GM23338 (cell line): ENCODE data around the gene OVOL3. TPM values are rescaled to one million over a fixed set of nuclear protein-coding genes. Genes with fewer than 3 reads are reported as not detected.

Experiments
- ATAC-seq: fragments of 200-7000 bp; cut with Tn5 transposase; 3 replicates; pipeline ENCODE4 v1.9.1; 2020
- DNase-seq: peaks from one replicate; pipeline ENCODE4 v3.0.0-alpha.2; 2015; ENCODE audit warnings: low spot score
- H2AFZ ChIP-seq: fragments of 200-600 bp; sonication (generic); 2 replicates; pipeline ENCODE4 v1.8.0; 2016; ENCODE audit warnings: antibody characterized with exemption, mild to moderate bottlenecking, moderate library complexity
- H3F3A ChIP-seq: fragments of 200-600 bp; sonication (generic); replicated peaks from 2 replicates; pipeline ENCODE4 v1.8.0; 2017; ENCODE audit warnings: antibody characterized with exemption, mixed run types, low read depth
- H3K27ac ChIP-seq: fragments of 200-600 bp; sonication (generic); 2 replicates; pipeline ENCODE4 v1.6.1; 2016; ENCODE audit warnings: low read depth
- H3K27me3 ChIP-seq: fragments of 200-600 bp; sonication (generic); 2 replicates; pipeline ENCODE4 v1.8.0; 2016; ENCODE audit warnings: mild to moderate bottlenecking, mixed run types, moderate library complexity; ENCODE audit not compliant: insufficient read depth
- H3K36me3 ChIP-seq: fragments of 200-600 bp; sonication (generic); 2 replicates; pipeline ENCODE4 v1.8.0; 2016; ENCODE audit warnings: mild to moderate bottlenecking; ENCODE audit not compliant: insufficient read depth
- H3K4me1 ChIP-seq: fragments of 200-600 bp; sonication (generic); 2 replicates; pipeline ENCODE4 v1.8.0; 2016; ENCODE audit warnings: mild to moderate bottlenecking, moderate library complexity; ENCODE audit not compliant: insufficient read depth
- H3K4me2 ChIP-seq: fragments of 200-600 bp; sonication (generic); 2 replicates; pipeline ENCODE4 v1.7.1; 2017; ENCODE audit warnings: mixed run types
- H3K4me3 ChIP-seq: fragments of 200-600 bp; sonication (generic); 2 replicates; pipeline ENCODE4 v1.6.1; 2016; ENCODE audit warnings: mixed run types
- H3K79me2 ChIP-seq: fragments of 200-600 bp; sonication (generic); replicated peaks from 2 replicates; pipeline ENCODE4 v1.8.0; 2017; ENCODE audit warnings: mild to moderate bottlenecking; ENCODE audit not compliant: insufficient read depth
- H3K9me2 ChIP-seq: fragments of 200-600 bp; sonication (generic); 2 replicates; pipeline ENCODE4 v1.8.0; 2017; ENCODE audit not compliant: insufficient read depth
- H4K20me1 ChIP-seq: fragments of 200-600 bp; sonication (generic); replicated peaks from 2 replicates; pipeline ENCODE4 v1.8.0; 2017; ENCODE audit warnings: mild to moderate bottlenecking; ENCODE audit not compliant: insufficient read depth
- H3K27ac Mint-ChIP-seq: 2 replicates; pipeline ENCODE4 v1.8.0; 2020; ENCODE audit warnings: inconsistent platforms, mild to moderate bottlenecking, moderate library complexity, mixed read lengths
- H3K27me3 Mint-ChIP-seq: 3 replicates; pipeline ENCODE4 v1.8.0; 2022; ENCODE audit warnings: low read depth, mild to moderate bottlenecking, moderate library complexity, mixed read lengths, inconsistent platforms; ENCODE audit not compliant: insufficient read depth, poor library complexity
- H3K36me3 Mint-ChIP-seq: 3 replicates; pipeline ENCODE4 v1.8.0; 2021; ENCODE audit warnings: low read depth, mild to moderate bottlenecking, inconsistent platforms, moderate library complexity, mixed read lengths
- H3K4me1 Mint-ChIP-seq: 3 replicates; pipeline ENCODE4 v1.8.0; 2020; ENCODE audit warnings: mild to moderate bottlenecking, inconsistent platforms, mixed read lengths
- H3K4me3 Mint-ChIP-seq: 3 replicates; pipeline ENCODE4 v1.8.0; 2021; ENCODE audit warnings: moderate library complexity, mild to moderate bottlenecking, inconsistent platforms, mixed read lengths
- H3K9me3 Mint-ChIP-seq: 3 replicates; pipeline ENCODE4 v1.8.0; 2020; ENCODE audit warnings: moderate library complexity, mild to moderate bottlenecking, inconsistent platforms, mixed read lengths
- CREB1 ChIP-seq: fragments of 250-450 bp; sonication (Bioruptor Pico); IDR thresholded peaks from 2 replicates; pipeline ENCODE4 v1.5.0; 2020; ENCODE audit warnings: low read depth, mild to moderate bottlenecking, moderate library complexity
- CTCF ChIP-seq, 2 experiments: fragments of 200-600 bp in 1 of 2; sonication (generic) in 1 of 2; conservative IDR thresholded peaks; 2 replicates each; pipeline versions ENCODE4 v1.5.1 to v1.6.1; 2016 to 2017; ENCODE audit warnings: antibody characterized with exemption in 2 of 2, low read depth in 2 of 2, mild to moderate bottlenecking in 2 of 2, moderate library complexity in 1 of 2
- ETS1 ChIP-seq: IDR thresholded peaks from 2 replicates; pipeline ENCODE4 v1.6.1; 2016; ENCODE audit warnings: antibody characterized with exemption
- EZH2 ChIP-seq: fragments of 200-600 bp; sonication (generic); IDR thresholded peaks from one replicate; pipeline ENCODE4 v1.8.0; 2017; ENCODE audit warnings: antibody characterized with exemption, mild to moderate bottlenecking, low read depth; ENCODE audit not compliant: unreplicated experiment
- EZH2phosphoT487 ChIP-seq: fragments of 200-600 bp; sonication (generic); IDR thresholded peaks from one replicate; pipeline ENCODE4 v1.8.1; 2018; ENCODE audit warnings: antibody characterized with exemption; ENCODE audit not compliant: unreplicated experiment
- JUNB ChIP-seq: IDR thresholded peaks from one replicate; pipeline ENCODE4 v1.6.1; 2016; ENCODE audit warnings: antibody characterized with exemption; ENCODE audit not compliant: unreplicated experiment
- NANOG ChIP-seq: IDR thresholded peaks from 2 replicates; pipeline ENCODE4 v1.6.1; 2016; ENCODE audit warnings: antibody characterized with exemption, borderline replicate concordance
- STAT1 ChIP-seq: IDR thresholded peaks from one replicate; pipeline ENCODE4 v1.6.1; 2016; ENCODE audit warnings: antibody characterized with exemption; ENCODE audit not compliant: unreplicated experiment
- ZNF114 ChIP-seq: fragments of 250-450 bp; sonication (Bioruptor Pico); IDR thresholded peaks from 2 replicates; pipeline ENCODE4 v1.5.0; 2020; ENCODE audit warnings: mild to moderate bottlenecking, moderate library complexity
- ZNF331 ChIP-seq: fragments of 250-450 bp; sonication (Bioruptor Pico); IDR thresholded peaks from 2 replicates; pipeline ENCODE4 v1.5.0; 2020; ENCODE audit warnings: low read depth, mild to moderate bottlenecking, moderate library complexity
- ZNF462 ChIP-seq: fragments of 250-450 bp; sonication (Bioruptor Pico); IDR thresholded peaks from 2 replicates; pipeline ENCODE4 v1.5.0; 2020; ENCODE audit warnings: mild to moderate bottlenecking, moderate library complexity
- polyA plus RNA-seq: library from polyadenylated mRNA; unstranded; fragments of >200 nt; fragmentation: Nextera tagmentation; extraction: Ambion mirVana; gene quantifications from 2 replicates; pipeline ENCODE4 v1.2.1, GENCODE V29; 2016
- total RNA-seq: library from RNA; depleted of rRNA; stranded (reverse); fragments of >200 nt; shearing (Covaris generic); gene quantifications from 2 replicates; pipeline ENCODE4 v1.2.3, GENCODE V29; 2014

OVOL3 gene
- total and polyA plus RNA-seq, 2 experiments from 2014 or later, result not detected

GRCh38 chr19:36090910-36091695 lies 19.8 kb upstream of the OVOL3 start:
- Histone ChIP-seq H3K4me1 (no peaks in the 10 kb centered on the region), H4K20me1 (no peaks in the 10 kb centered on the region; the same call in 1 of the 2 replicates), H3K79me2 (no peaks in the 10 kb centered on the region), H3K36me3 (peaks cover 31% of the 10 kb centered on the region), H2AFZ (no peak overlapping the region), H3K4me3 (no peak overlapping the region), H3K4me2 (no peak overlapping the region), H3K9me2 (no peaks in the 10 kb centered on the region), H3K27ac (no peak overlapping the region), H3F3A (0 out of 2 replicates have a peak, but pooled peaks cover 2% of the 10 kb centered on the region), H3K27me3 (no peaks in the 10 kb centered on the region)
- DNase-seq (no peak), ATAC-seq (no peak)
- Mint-ChIP-seq H3K27me3 (peaks cover 5% of the 10 kb centered on the region), H3K4me3 (no peak overlapping the region), H3K9me3 (no peaks in the 10 kb centered on the region), H3K27ac (no peak overlapping the region), H3K36me3 (peaks cover 73% of the 10 kb centered on the region), H3K4me1 (no peaks in the 10 kb centered on the region)
- TF ChIP-seq EZH2phosphoT487, result no peak
- no peak for TF ChIP-seq CREB1 (CRISPR knock-in tag)
- TF ChIP-seq JUNB, result no peak
- no peak for TF ChIP-seq ZNF114 (CRISPR knock-in tag)
- TF ChIP-seq CTCF (conservative IDR thresholded peaks at IDR 0.05; ENCODE audit: low read depth in 2 of 2), result no peak
- TF ChIP-seq ZNF331 (CRISPR knock-in tag), result no peak
- no peak for TF ChIP-seq STAT1
- no peak for TF ChIP-seq ETS1
- TF ChIP-seq EZH2, result no peak
- TF ChIP-seq ZNF462 (CRISPR knock-in tag), result no peak
- TF ChIP-seq NANOG, result no peak
